Measurements from ENCODE around the gene NDUFA1.
A peak's percentile ranks its signal among the peaks of the same experiment; 100 is the strongest.
"Not testable (repeated sequence)": the region's sequence is repeated elsewhere in the genome, so short reads cannot be mapped to it uniquely, and the experiment has no call there.

The NDUFA1 gene

GRCh38 chrX:119871599-119872395 lies at the start of gene NDUFA1, which contains the start of gene RNF113A:
NDUFA1 (plus strand) TSS chrX:119871832; CDS start chrX:119871912, 80 bp downstream.
RNF113A (minus strand) TSS chrX:119871733; CDS start chrX:119871613, 120 bp downstream.
- peak; percentile 86 for DNase-seq (ENCODE audit: low spot score)

DNA sequence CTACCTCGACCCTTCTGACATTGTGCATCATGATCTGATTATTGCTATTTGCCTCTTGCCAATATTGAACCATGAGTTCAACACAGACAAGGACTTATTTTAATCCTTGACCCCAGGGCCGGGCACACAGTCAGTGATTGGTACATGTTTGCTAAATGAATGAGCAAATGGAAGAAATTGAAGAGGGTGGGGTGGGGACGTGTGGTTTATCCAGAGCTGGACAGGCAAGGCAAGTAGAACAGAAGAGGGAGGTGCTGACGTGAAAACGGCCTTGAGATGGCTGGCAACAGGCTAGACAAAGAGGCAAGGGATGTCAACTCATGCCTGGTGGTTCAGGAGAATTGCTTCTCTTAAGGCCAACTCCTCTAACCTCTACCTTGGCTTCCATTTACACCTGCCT lies 47.4 kb upstream of the NDUFA1 start:
- DNase-seq (ENCODE audit: low spot score), result not testable (repeated sequence)

GRCh38 chrX:119826399-119826959 lies 45.2 kb upstream of the NDUFA1 start:
- no peak for DNase-seq (ENCODE audit: low spot score)

- DNase-seq (ENCODE audit: low spot score), result no peak
These were observed 43.2 kb upstream of the NDUFA1 start for GRCh38 chrX:119828446-119828845.

GRCh38 chrX:119833905-119834304 lies 37.7 kb upstream of the NDUFA1 start:
- no peak for DNase-seq (ENCODE audit: low spot score)

DNA sequence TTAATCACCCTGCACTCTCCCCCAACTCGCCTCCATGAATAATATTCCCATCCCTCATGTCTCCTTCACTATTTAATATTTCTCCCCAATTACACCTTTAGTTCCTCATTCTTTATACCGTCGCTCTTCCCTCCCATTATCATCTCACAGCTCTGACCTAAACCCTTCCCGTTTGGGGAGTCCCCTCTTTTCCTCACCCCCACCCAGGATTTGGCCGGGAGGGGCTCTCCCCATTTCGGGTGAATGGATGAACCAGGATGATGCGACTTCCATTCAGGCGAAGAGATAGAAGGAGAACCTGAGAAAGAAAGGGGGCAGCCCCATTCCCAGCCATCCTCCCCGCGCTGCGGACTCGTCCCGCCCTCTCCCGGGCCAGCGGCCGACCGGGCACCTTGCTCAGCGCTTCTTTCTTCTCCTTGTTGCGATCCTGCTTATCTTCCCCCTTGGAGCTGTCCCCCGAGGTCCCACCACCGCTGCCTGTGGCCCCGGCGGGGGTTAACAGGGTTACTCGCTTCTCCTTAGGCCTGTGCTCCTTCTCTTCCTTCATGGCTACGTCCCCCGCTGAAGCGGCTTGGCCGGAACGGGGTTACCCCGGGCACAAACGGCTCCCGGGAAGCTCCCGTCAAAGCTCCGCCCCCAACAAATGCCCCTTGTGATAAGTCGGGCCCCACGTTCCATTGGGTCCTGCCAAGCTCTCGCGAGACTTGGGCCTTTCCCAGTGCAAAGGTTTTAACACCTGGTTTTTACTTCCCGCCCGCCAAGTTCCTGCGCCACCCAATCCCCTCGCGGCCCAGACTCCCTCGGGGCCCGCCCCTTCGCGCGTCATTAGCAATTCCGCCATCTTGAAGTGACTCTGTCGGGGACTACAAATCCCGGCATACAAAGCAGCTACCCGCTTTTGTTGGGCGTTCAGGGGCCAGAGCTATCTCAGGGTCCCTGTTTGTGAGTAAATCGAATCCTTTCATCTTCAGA lies 19.0 kb upstream of the NDUFA1 start, which contains the start of gene UPF3B:
UPF3B (minus strand) TSS at position 582 of the 972 bp plus-strand sequence; CDS start at position 547, 35 bp downstream.
- peak; percentile 91 for DNase-seq (ENCODE audit: low spot score)

DNA sequence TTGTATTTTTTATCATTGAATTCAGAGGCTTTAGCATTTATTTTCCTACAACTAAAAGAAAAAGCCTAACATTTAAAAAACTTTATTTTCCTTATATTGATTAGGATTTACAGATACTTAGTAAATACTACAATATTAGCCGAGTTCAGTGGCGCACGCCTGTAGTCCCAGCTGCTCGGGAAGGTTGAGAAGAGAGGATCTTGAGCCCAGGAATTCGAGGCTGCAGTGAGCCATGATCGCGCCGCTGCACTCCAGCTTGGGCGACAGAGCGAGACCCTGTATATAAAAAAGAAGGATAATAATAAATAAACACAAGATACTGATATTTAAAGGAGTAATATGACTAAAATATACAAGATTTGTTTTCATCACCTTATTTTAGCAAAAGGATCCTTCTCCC lies 18.2 kb upstream of the NDUFA1 start:
- no peak for DNase-seq (ENCODE audit: low spot score)

DNA sequence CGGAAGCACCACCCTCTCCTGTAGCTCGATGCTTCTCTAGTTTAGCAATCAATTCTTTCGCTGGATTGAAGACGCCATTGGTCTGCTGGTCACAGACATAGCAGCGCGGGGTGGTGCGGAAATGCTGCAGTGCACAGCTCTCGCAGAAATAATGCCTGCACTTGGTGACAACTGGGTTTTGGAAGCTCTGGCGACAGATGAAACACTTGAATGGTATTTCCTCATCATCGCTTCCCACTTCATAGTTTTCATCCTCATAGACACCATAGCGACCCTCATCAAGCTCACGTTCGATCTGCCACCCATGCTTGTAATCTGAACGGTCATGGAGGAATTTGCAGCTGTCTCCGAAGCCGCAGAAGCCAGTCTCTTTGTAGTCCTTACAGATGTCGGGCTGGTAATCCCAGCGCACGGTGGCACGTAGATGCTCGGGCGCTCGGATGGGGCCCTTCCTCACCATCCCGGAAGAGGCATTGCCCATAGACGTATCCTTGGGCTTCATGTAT lies 953 bp upstream of the NDUFA1 start:
- peak; percentile 61 for DNase-seq (ENCODE audit: low spot score)

- no peak for DNase-seq (ENCODE audit: low spot score)
These were observed 410 bp upstream of the NDUFA1 start for GRCh38 chrX:119871245-119871598.

DNA sequence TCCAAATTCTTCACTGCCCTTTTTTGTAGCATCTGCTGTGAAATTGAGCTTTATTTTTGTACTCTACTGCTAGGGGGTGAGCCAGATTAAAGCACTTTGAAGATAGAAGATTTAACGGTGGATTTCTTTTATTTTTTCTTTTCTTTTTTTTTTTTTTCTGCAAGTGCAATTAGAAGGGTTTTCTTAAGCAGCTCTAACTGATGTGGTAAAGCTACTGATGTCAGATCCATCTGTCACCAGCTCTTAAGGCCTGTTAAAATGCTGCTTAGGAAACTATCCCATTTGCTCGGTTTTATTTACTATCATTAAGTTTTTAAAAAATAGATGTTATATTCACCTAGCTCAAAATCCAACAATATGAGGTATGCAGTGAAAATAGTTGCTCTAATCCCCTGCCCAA lies 7.1 kb downstream of the NDUFA1 start:
- no peak for DNase-seq (ENCODE audit: low spot score)

GRCh38 chrX:119880076-119880475 lies 8.4 kb downstream of the NDUFA1 start:
- DNase-seq (ENCODE audit: low spot score), result no peak

DNA sequence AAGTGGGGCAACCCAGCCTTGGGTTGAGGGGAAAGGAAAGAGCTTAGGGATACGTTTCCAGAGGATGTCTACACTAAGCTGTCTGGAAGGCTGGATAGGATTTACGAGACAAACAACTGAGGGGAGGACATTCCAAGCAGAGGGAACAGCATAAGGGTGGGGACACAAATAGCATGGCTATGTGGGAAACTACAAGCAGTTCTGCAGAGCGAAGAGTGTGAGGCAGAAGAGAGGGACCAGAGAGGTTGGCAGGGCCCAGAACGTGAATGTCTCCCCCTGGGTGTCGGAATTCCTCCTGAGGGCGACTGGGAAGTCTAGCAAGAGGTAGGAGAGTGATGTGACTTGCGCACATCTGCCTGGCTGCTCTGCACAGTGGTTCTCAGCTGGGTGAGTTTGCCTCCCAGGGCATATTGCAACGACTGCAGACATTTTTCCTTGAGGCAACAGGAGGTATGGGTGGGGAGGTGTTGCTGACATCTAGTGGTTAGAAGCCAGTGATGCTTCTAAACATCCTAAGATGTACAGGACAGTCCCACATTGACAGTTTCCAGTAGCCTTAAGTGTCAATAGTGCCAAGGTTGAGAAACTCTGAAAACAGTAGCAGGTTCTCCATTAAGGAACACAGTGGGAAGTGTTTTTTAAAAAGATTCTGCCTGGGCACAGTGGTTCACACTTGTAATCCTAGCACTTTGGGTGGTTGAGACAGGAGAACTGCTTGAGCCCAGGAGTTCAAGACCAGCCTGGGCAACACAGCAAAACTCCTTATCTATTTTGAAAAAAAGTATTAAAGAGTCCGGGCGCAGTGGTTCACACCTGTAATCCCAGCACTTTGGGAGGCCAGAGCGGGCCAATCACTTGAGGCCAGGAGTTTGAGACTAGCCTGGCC lies 9.2 kb downstream of the NDUFA1 start:
- no peak for DNase-seq (ENCODE audit: low spot score)

DNA sequence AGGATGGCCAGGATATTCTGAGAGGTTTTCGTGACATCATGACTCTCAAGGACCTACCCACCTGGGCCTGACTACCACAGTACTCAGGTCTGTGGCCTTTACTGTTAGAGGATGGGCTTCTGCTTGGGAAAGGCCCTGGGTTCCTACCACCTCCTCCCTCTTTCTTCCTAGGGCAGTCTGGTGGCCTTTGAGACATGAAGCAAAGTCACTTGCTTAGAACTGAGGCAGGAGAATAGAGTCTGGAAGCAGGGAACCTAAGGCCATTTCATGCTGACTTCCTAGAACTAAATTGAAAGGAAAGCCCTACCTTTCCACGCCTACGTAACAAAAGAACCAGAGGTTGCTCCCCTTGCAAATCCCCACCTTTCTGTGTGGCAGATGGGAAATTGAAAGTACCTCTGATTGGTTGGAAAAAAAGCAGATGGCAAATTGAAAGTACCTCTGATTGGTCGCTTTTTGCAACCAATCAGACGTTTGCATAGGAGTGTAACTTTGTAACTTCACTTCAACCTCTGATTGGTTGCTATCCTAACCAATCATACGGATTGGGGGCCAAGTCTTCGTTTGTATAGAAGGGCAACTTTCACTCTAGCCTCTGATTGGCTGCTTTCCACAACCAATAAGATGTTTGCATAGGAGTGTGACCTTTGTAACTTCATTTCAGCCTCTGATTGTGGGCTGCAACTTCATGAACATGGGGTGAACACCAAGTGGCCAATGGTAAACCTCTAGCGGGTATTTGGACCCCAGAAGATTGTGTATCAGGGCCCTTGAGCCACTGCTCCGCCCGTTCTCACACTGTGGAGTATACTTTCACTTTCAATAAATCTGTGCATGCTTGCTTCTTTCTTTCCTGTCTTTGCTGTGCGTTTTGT lies 14.2 kb downstream of the NDUFA1 start:
- no peak for DNase-seq (ENCODE audit: low spot score)

- DNase-seq (ENCODE audit: low spot score), result peak; percentile 64
These were observed 16.2 kb downstream of the NDUFA1 start for GRCh38 chrX:119887721-119888425.

GRCh38 chrX:119890626-119891025 lies 19.0 kb downstream of the NDUFA1 start:
- DNase-seq (ENCODE audit: low spot score), result not testable (repeated sequence)

GRCh38 chrX:119891961-119892692 lies 20.5 kb downstream of the NDUFA1 start:
- DNase-seq (ENCODE audit: low spot score), result not testable (repeated sequence)

DNA sequence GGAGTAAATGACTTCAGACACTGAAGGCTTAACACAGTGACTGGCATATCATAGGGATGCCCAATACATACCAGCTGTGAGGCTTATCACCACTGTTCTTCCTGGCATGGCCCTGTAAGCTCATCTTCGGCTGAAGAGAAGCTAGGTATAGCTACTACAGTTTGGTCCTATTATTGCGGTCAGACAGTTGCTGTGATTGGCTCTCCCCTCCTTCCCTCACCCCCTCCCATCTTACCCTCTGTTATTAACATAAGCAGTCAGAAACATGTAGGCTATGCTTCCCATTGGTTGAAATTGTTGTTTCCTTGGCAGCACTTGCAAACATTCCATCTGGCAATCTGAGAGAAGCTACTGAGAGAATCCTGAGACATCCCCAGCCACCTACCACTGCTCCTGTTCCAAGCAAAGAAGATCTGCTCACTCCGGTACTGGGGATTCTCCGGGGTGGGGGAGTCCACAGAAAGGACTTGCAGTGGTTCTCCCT lies 24.3 kb downstream of the NDUFA1 start, which contains the start of gene AKAP14:
AKAP14 (plus strand) TSS at position 51 of the 484 bp plus-strand sequence. CDS start 7,331 bp downstream, outside the sequence.
- DNase-seq (ENCODE audit: low spot score), result no peak

DNA sequence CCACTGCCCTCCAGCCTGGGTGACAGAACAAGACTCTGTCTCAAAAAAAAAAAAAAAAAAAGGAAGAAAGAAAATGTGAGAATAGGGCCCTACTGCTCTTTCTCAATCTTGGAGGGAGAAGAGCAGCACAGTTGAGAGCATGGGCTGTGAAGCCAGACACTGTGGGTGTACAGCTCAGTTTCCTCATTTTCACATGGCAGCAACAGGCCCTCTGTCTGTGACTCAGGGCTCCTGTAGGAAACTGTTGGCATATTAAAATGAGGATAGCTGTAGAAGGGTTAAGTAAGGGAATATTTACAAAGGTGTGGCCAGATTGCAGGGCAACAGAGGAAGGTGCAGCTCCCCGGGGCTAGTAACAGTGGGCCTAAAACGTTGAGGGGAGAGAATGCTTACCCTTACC lies 27.5 kb downstream of the NDUFA1 start:
- no peak for DNase-seq (ENCODE audit: low spot score)
